Measurements from ENCODE around the gene THRB. TPM values are rescaled to one million over a fixed set of nuclear protein-coding genes. Genes with fewer than 3 reads are reported as not detected.

The THRB gene
- total RNA-seq, 1 donor from 2014 or later: 0.56 TPM

- Mint-ChIP-seq H3K27me3 (ENCODE audit: unreplicated experiment) (peaks cover 7% of the 10 kb centered on the region), H3K27ac (ENCODE audit: unreplicated experiment) (no peak overlapping the region), H3K36me3 (ENCODE audit: unreplicated experiment) (no peaks in the 10 kb centered on the region), H3K4me1 (ENCODE audit: low read depth, unreplicated experiment) (peaks cover 2% of the 10 kb centered on the region), H3K9me3 (ENCODE audit: unreplicated experiment) (no peaks in the 10 kb centered on the region), H3K4me3 (ENCODE audit: unreplicated experiment) (peak overlapping the region; percentile 90)
- TF ChIP-seq CTCF (IDR thresholded peaks at IDR 0.05; ENCODE audit: partially characterized antibody, unreplicated experiment): no peak
- DNase-seq: no peak
These were observed 1.6 kb downstream of the THRB start for GRCh38 chr3:24492971-24493551.

GRCh38 chr3:24490151-24490550 is 4.5 kb downstream of the THRB start:
- Mint-ChIP-seq H3K4me3 (ENCODE audit: unreplicated experiment) (no peak overlapping the region), H3K4me1 (ENCODE audit: low read depth, unreplicated experiment) (peaks cover 2% of the 10 kb centered on the region), H3K9me3 (ENCODE audit: unreplicated experiment) (no peaks in the 10 kb centered on the region), H3K36me3 (ENCODE audit: unreplicated experiment) (no peaks in the 10 kb centered on the region), H3K27me3 (ENCODE audit: unreplicated experiment) (no peaks in the 10 kb centered on the region), H3K27ac (ENCODE audit: unreplicated experiment) (no peak overlapping the region)
- DNase-seq: no peak
- no peak for TF ChIP-seq CTCF (IDR thresholded peaks at IDR 0.05; ENCODE audit: partially characterized antibody, unreplicated experiment)

- Mint-ChIP-seq H3K4me1 (ENCODE audit: low read depth, unreplicated experiment) (no peaks in the 10 kb centered on the region), H3K27ac (ENCODE audit: unreplicated experiment) (no peak overlapping the region), H3K27me3 (ENCODE audit: unreplicated experiment) (no peaks in the 10 kb centered on the region), H3K4me3 (ENCODE audit: unreplicated experiment) (no peak overlapping the region), H3K36me3 (ENCODE audit: unreplicated experiment) (no peaks in the 10 kb centered on the region), H3K9me3 (ENCODE audit: unreplicated experiment) (no peaks in the 10 kb centered on the region)
- TF ChIP-seq CTCF (IDR thresholded peaks at IDR 0.05; ENCODE audit: partially characterized antibody, unreplicated experiment): no peak
- no peak for DNase-seq
These were observed 7.1 kb downstream of the THRB start for GRCh38 chr3:24487325-24488262.

GRCh38 chr3:24485511-24485910 is 9.1 kb downstream of the THRB start:
- no peak for DNase-seq
- no peak overlapping the region for H3K27ac Mint-ChIP-seq (ENCODE audit: unreplicated experiment)
- H3K4me1 Mint-ChIP-seq (ENCODE audit: low read depth, unreplicated experiment): no peaks in the 10 kb centered on the region
- H3K4me3 Mint-ChIP-seq (ENCODE audit: unreplicated experiment): no peak overlapping the region
- no peak for TF ChIP-seq CTCF (IDR thresholded peaks at IDR 0.05; ENCODE audit: partially characterized antibody, unreplicated experiment)
- no peaks in the 10 kb centered on the region for H3K9me3 Mint-ChIP-seq (ENCODE audit: unreplicated experiment)
- H3K36me3 Mint-ChIP-seq (ENCODE audit: unreplicated experiment): no peaks in the 10 kb centered on the region
- H3K27me3 Mint-ChIP-seq (ENCODE audit: unreplicated experiment): no peaks in the 10 kb centered on the region

GRCh38 chr3:24483873-24484272 is 10.8 kb downstream of the THRB start:
- TF ChIP-seq CTCF (IDR thresholded peaks at IDR 0.05; ENCODE audit: partially characterized antibody, unreplicated experiment): no peak
- no peak for DNase-seq
- no peaks in the 10 kb centered on the region for H3K36me3 Mint-ChIP-seq (ENCODE audit: unreplicated experiment)
- H3K27me3 Mint-ChIP-seq (ENCODE audit: unreplicated experiment): no peaks in the 10 kb centered on the region
- H3K9me3 Mint-ChIP-seq (ENCODE audit: unreplicated experiment): no peaks in the 10 kb centered on the region
- H3K4me3 Mint-ChIP-seq (ENCODE audit: unreplicated experiment): no peak overlapping the region
- H3K4me1 Mint-ChIP-seq (ENCODE audit: low read depth, unreplicated experiment): no peaks in the 10 kb centered on the region
- no peak overlapping the region for H3K27ac Mint-ChIP-seq (ENCODE audit: unreplicated experiment)

All from glutamatergic neuron (in vitro differentiated cells).